H9 (cell line): ENCODE data around the gene VPS35L. TPM values are rescaled to one million over a fixed set of nuclear protein-coding genes. Genes with fewer than 3 reads are reported as not detected.

Source experiments
- DNase-seq: peaks from one replicate; pipeline ENCODE4 v3.0.0-alpha.2; 2017
- H2AFZ ChIP-seq: one replicate; pipeline ENCODE4 v1.6.1; 2013; ENCODE audit warnings: mild to moderate bottlenecking, low read length, control low read depth, moderate library complexity
- H2AK5ac ChIP-seq: 2 replicates; pipeline ENCODE4 v1.6.1; 2013; ENCODE audit warnings: low read length, control low read depth, mixed read lengths; ENCODE audit not compliant: insufficient read length
- H2BK120ac ChIP-seq: one replicate; pipeline ENCODE4 v1.6.1; 2013; ENCODE audit warnings: low read depth, mild to moderate bottlenecking, low read length, control low read depth, inconsistent platforms; ENCODE audit not compliant: poor library complexity, severe bottlenecking
- H2BK12ac ChIP-seq: 2 replicates; pipeline ENCODE4 v1.6.1; 2013; ENCODE audit warnings: low read length, control low read depth, mixed read lengths, low read depth; ENCODE audit not compliant: insufficient read length
- H2BK15ac ChIP-seq: 2 replicates; pipeline ENCODE4 v1.6.1; 2013; ENCODE audit warnings: low read depth, low read length, control low read depth
- H2BK20ac ChIP-seq: one replicate; pipeline ENCODE4 v1.6.1; 2013; ENCODE audit warnings: low read depth, mild to moderate bottlenecking, low read length, control low read depth, inconsistent platforms; ENCODE audit not compliant: poor library complexity, severe bottlenecking
- H2BK5ac ChIP-seq: 2 replicates; pipeline ENCODE4 v1.6.1; 2013; ENCODE audit warnings: low read length, control low read depth, mixed read lengths; ENCODE audit not compliant: insufficient read length
- H3K14ac ChIP-seq: 2 replicates; pipeline ENCODE4 v1.6.1; 2013; ENCODE audit warnings: low read length, control low read depth; ENCODE audit not compliant: insufficient read depth
- H3K18ac ChIP-seq: 2 replicates; pipeline ENCODE4 v1.6.1; 2013; ENCODE audit warnings: low read depth, mild to moderate bottlenecking, mixed read lengths, low read length, control low read depth; ENCODE audit not compliant: insufficient read length
- H3K23ac ChIP-seq: 2 replicates; pipeline ENCODE4 v1.6.1; 2013; ENCODE audit warnings: low read length, control low read depth, mixed read lengths, low read depth; ENCODE audit not compliant: insufficient read length
- H3K23me2 ChIP-seq: 2 replicates; pipeline ENCODE4 v1.6.1; 2013; ENCODE audit warnings: low read depth, mild to moderate bottlenecking, mixed read lengths, low read length, control low read depth; ENCODE audit not compliant: insufficient read length, poor library complexity, severe bottlenecking
- H3K27ac ChIP-seq: 2 replicates; pipeline ENCODE4 v1.5.1; 2013; ENCODE audit warnings: low read length, control low read depth, mixed read lengths, low read depth; ENCODE audit not compliant: insufficient read length
- H3K27me3 ChIP-seq: 2 replicates; pipeline ENCODE4 v1.6.1; 2013; ENCODE audit warnings: low read length, control low read depth, inconsistent platforms; ENCODE audit not compliant: insufficient read depth
- H3K4ac ChIP-seq: 2 replicates; pipeline ENCODE4 v1.6.1; 2013; ENCODE audit warnings: low read depth, mild to moderate bottlenecking, control low read depth, inconsistent platforms, low read length, moderate library complexity
- H3K4me1 ChIP-seq: 2 replicates; pipeline ENCODE4 v1.6.1; 2013; ENCODE audit warnings: low read length, control low read depth, inconsistent platforms; ENCODE audit not compliant: insufficient read depth
- H3K4me2 ChIP-seq: 2 replicates; pipeline ENCODE4 v1.6.1; 2013; ENCODE audit warnings: low read length, control low read depth, mixed read lengths; ENCODE audit not compliant: insufficient read length, insufficient read depth
- H3K56ac ChIP-seq: 2 replicates; pipeline ENCODE4 v1.6.1; 2013; ENCODE audit warnings: low read depth, mild to moderate bottlenecking, mixed read lengths, low read length, control low read depth; ENCODE audit not compliant: insufficient read length
- H3K79me1 ChIP-seq: 2 replicates; pipeline ENCODE4 v1.6.1; 2013; ENCODE audit warnings: low read depth, mild to moderate bottlenecking, moderate library complexity, low read length, control low read depth, inconsistent platforms; ENCODE audit not compliant: insufficient read depth, poor library complexity, severe bottlenecking
- H3K79me2 ChIP-seq: 2 replicates; pipeline ENCODE4 v1.6.1; 2013; ENCODE audit warnings: low read length, control low read depth, inconsistent platforms; ENCODE audit not compliant: insufficient read depth
- H3K9ac ChIP-seq: 2 replicates; pipeline ENCODE4 v1.6.1; 2013; ENCODE audit warnings: low read length, control low read depth, mixed read lengths; ENCODE audit not compliant: insufficient read length; ENCODE audit errors: extremely low read depth
- H3K9me3 ChIP-seq: one replicate; pipeline ENCODE4 v1.6.1; 2013; ENCODE audit warnings: low read depth, low read length, inconsistent platforms; ENCODE audit not compliant: control insufficient read depth
- H3T11ph ChIP-seq: one replicate; pipeline ENCODE4 v1.6.1; 2013; ENCODE audit warnings: mild to moderate bottlenecking, low read length, control low read depth, inconsistent platforms
- H4K20me1 ChIP-seq: one replicate; pipeline ENCODE4 v1.6.1; 2013; ENCODE audit not compliant: control insufficient read depth, insufficient read length, insufficient read depth
- H4K5ac ChIP-seq: 2 replicates; pipeline ENCODE4 v1.6.1; 2013; ENCODE audit warnings: low read depth, mild to moderate bottlenecking, mixed read lengths, low read length, control low read depth; ENCODE audit not compliant: insufficient read length
- H4K8ac ChIP-seq: replicated peaks from 2 replicates; pipeline ENCODE4 v1.6.1; 2013; ENCODE audit warnings: low read length, control low read depth, mixed read lengths, low read depth; ENCODE audit not compliant: insufficient read length
- H4K91ac ChIP-seq: 2 replicates; pipeline ENCODE4 v1.6.1; 2013; ENCODE audit warnings: low read depth, mild to moderate bottlenecking, moderate library complexity, mixed read lengths, low read length, control low read depth; ENCODE audit not compliant: insufficient read length
- H3K27ac Mint-ChIP-seq, 3 experiments: 2 replicates in 2 of 3; 3 replicates in 1 of 3; pipeline ENCODE4 v1.8.0; 2020 to 2021; ENCODE audit warnings: mixed read lengths in 3 of 3, mild to moderate bottlenecking in 1 of 3, moderate library complexity in 1 of 3
- H3K27me3 Mint-ChIP-seq: 2 replicates; pipeline ENCODE4 v1.8.0; 2021; ENCODE audit warnings: low read depth, mild to moderate bottlenecking, moderate library complexity, mixed read lengths
- H3K36me3 Mint-ChIP-seq, 3 experiments: 2 replicates in 2 of 3; 3 replicates in 1 of 3; pipeline ENCODE4 v1.8.0; 2020 to 2021; ENCODE audit warnings: low read depth in 3 of 3, mixed read lengths in 3 of 3; ENCODE audit not compliant: insufficient read depth in 1 of 3
- H3K4me1 Mint-ChIP-seq, 2 experiments: 2 replicates each; pipeline ENCODE4 v1.8.0; 2020; ENCODE audit warnings: mixed read lengths in 2 of 2
- H3K4me3 Mint-ChIP-seq, 2 experiments: 2 replicates in 1 of 2; 3 replicates in 1 of 2; pipeline ENCODE4 v1.8.0; 2020 to 2021; ENCODE audit warnings: mild to moderate bottlenecking in 2 of 2, mixed read lengths in 2 of 2, moderate library complexity in 1 of 2
- H3K9me3 Mint-ChIP-seq, 2 experiments: 2 replicates in 1 of 2; 3 replicates in 1 of 2; pipeline ENCODE4 v1.8.0; 2020; ENCODE audit warnings: mild to moderate bottlenecking in 2 of 2, mixed read lengths in 2 of 2, moderate library complexity in 1 of 2
- CTCF ChIP-seq: fragments of 200-600 bp; sonication (generic); conservative IDR thresholded peaks from 3 replicates; pipeline ENCODE4 v1.8.0; 2021; ENCODE audit warnings: antibody characterized with exemption, mild to moderate bottlenecking
- WGBS: extraction: QIAGEN DNeasy Blood & Tissue Kit; methylation state at CpG from one replicate; pipeline ENCODE4 v1.1.7; 2013; ENCODE audit warnings: missing lambda C conversion rate, low lambda C conversion rate, mixed read lengths; ENCODE audit not compliant: insufficient read length; ENCODE audit errors: extremely low coverage; 5-methylcytosine and 5-hydroxymethylcytosine counted together
- total RNA-seq: library from RNA; stranded (reverse); gene quantifications from 2 replicates; pipeline ENCODE4 v1.2.1, GENCODE V29; 2021

Gene VPS35L
- total RNA-seq, 1 experiment from 2014 or later = 58.4 TPM

GRCh38 chr16:19588661-19589060, 33.2 kb downstream of the VPS35L start:
- Histone ChIP-seq H2BK20ac (no peak overlapping the region), H4K91ac (no peak overlapping the region), H3K27me3 (no peaks in the 10 kb centered on the region), H3K23me2 (no peaks in the 10 kb centered on the region), H2BK15ac (no peak overlapping the region), H3K23ac (no peak overlapping the region), H3K79me2 (no peaks in the 10 kb centered on the region), H3K79me1 (no peaks in the 10 kb centered on the region), H3K56ac (no peak overlapping the region), H2BK120ac (no peak overlapping the region), H2AK5ac (no peak overlapping the region), H2AFZ (no peak overlapping the region), H3K27ac (no peak overlapping the region), H3K18ac (no peak overlapping the region), H2BK12ac (no peak overlapping the region), H3K14ac (no peak overlapping the region), H3T11ph (no peak overlapping the region), H4K20me1 (no peaks in the 10 kb centered on the region), H3K4me1 (no peaks in the 10 kb centered on the region), H4K8ac (no peak overlapping the region), H3K4me2 (no peak overlapping the region), H3K9ac (no peak overlapping the region), H3K4ac (no peak overlapping the region), H2BK5ac (no peak overlapping the region), H4K5ac (no peak overlapping the region), H3K9me3 (no peaks in the 10 kb centered on the region)
- H3K27me3 Mint-ChIP-seq = no peaks in the 10 kb centered on the region
- H3K4me3 Mint-ChIP-seq = no peak overlapping the region
- no peaks in the 10 kb centered on the region for H3K9me3 Mint-ChIP-seq
- no peaks in the 10 kb centered on the region for H3K4me1 Mint-ChIP-seq
- DNase-seq = no peak
- TF ChIP-seq CTCF = no peak
- H3K36me3 Mint-ChIP-seq = peaks cover 7 to 43% (median 33%) of the 10 kb centered on the region in 3 experiments; a peak in 6 of 7 replicates
- peak overlapping the region in 1 of 3 experiments; percentile 8; a peak in 1 of 7 replicates for H3K27ac Mint-ChIP-seq
- WGBS = no CpG with 5 or more reads among the region's 5 CpGs
